Astrocyte (in vitro differentiated cells and primary cell): Measurements from ENCODE around the gene PHEX.

Experiments
- EZH2 ChIP-seq: IDR thresholded peaks from 2 replicates; pipeline ENCODE4 v1.6.1; 2012; ENCODE audit warnings: mild to moderate bottlenecking, low read length, inconsistent platforms; ENCODE audit not compliant: insufficient read depth
- TF ChIP-seq, protein P1 (sequence below): IDR thresholded peaks from 2 replicates; pipeline ENCODE4 v1.5.1; 2011; ENCODE audit warnings: low read depth, mild to moderate bottlenecking, inconsistent platforms, low read length, moderate library complexity; ENCODE audit not compliant: insufficient read depth

DNA sequence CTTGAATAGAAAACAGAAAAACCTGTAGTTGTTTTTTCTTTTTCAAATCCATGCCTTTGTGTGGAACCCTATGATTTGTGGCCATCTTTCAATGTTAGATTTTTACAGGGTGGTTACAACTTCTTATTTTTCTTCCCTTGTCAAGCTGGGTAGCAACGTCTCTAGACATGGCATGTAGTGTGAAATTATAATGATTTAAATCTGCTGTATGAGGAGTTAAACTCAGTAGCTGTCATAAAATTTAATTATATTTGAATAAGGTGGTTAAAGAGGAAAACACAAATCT, 162.5 kb downstream of the PHEX start:
- TF ChIP-seq, protein P1, sequence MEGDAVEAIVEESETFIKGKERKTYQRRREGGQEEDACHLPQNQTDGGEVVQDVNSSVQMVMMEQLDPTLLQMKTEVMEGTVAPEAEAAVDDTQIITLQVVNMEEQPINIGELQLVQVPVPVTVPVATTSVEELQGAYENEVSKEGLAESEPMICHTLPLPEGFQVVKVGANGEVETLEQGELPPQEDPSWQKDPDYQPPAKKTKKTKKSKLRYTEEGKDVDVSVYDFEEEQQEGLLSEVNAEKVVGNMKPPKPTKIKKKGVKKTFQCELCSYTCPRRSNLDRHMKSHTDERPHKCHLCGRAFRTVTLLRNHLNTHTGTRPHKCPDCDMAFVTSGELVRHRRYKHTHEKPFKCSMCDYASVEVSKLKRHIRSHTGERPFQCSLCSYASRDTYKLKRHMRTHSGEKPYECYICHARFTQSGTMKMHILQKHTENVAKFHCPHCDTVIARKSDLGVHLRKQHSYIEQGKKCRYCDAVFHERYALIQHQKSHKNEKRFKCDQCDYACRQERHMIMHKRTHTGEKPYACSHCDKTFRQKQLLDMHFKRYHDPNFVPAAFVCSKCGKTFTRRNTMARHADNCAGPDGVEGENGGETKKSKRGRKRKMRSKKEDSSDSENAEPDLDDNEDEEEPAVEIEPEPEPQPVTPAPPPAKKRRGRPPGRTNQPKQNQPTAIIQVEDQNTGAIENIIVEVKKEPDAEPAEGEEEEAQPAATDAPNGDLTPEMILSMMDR = no peak
- no peak for TF ChIP-seq EZH2
